Right cardiac atrium (tissue), 5 donors: ENCODE measurements around the gene EDRF1. TPM values are rescaled to one million over a fixed set of nuclear protein-coding genes. Genes with fewer than 3 reads are reported as not detected.
"Not testable (repeated sequence)": the region's sequence is repeated elsewhere in the genome, so short reads cannot be mapped to it uniquely, and the experiment has no call there.

Experiments
- ATAC-seq, 2 donors: fragments of 200-7000 bp; cut with Tn5 transposase; one replicate each; pipeline versions ENCODE4 v1.8.0 to v1.9.1; 2020; ENCODE audit warnings: moderate library complexity in 2 of 2, mild to moderate bottlenecking in 1 of 2
- DNase-seq, 3 donors: peaks; one replicate each; pipeline ENCODE4 v3.0.0-alpha.2; 2020
- H3K27ac ChIP-seq: one replicate; pipeline ENCODE4 v1.5.1; 2013; ENCODE audit warnings: mild to moderate bottlenecking, low read length, control low read depth, moderate library complexity
- H3K27me3 ChIP-seq: one replicate; pipeline ENCODE4 v1.6.1; 2013; ENCODE audit not compliant: control insufficient read depth, insufficient read depth
- H3K4me1 ChIP-seq: one replicate; pipeline ENCODE4 v1.6.1; 2013; ENCODE audit warnings: low read length; ENCODE audit not compliant: control insufficient read depth, insufficient read depth
- H3K4me3 ChIP-seq: one replicate; pipeline ENCODE4 v1.5.1; 2013; ENCODE audit warnings: low read length, control low read depth
- H3K9me3 ChIP-seq: one replicate; pipeline ENCODE4 v1.6.1; 2013; ENCODE audit warnings: low read length; ENCODE audit not compliant: control insufficient read depth
- WGBS: extraction: QIAGEN DNeasy Blood & Tissue Kit; methylation state at CpG from one replicate; pipeline ENCODE4 v1.1.7; 2013; 5-methylcytosine and 5-hydroxymethylcytosine counted together
- intact Hi-C, 4 donors: fragments of 100-400 bp; cut with DNase I; formaldehyde crosslinking; loops; one replicate each; pipeline versions ENCODE4 v1.11.0 to v1.14.0; 2022 to 2023
- polyA plus RNA-seq: library from polyadenylated mRNA; stranded (reverse); fragments of 200-250 nt; gene quantifications from one replicate; pipeline ENCODE4 v1.2.3, GENCODE V29; 2013
- total RNA-seq, 4 donors: library from RNA; stranded (reverse); fragmentation: NEBNext Ultra II Directional; extraction: Animal tissue kit (Norgen Biotek cat#: 25700); gene quantifications; one replicate each; pipeline ENCODE4 v1.2.1, GENCODE V29; 2021
- donor health status: healthy with polysubstance abuse.
- donor health status: DM: no; HTN: yes; CAD: no.
- donor health status: DM: no; HTN: no; CAD: no.
- donor health status: DM: no; HTN: yes; CAD: no; lungs with severe emphysema.
- donor health status: DM: yes; HTN: yes; CAD: no.

The EDRF1 gene
- total and polyA plus RNA-seq, 5 donors, result 10.8 to 14.7 (median 13.8) TPM

GRCh38 chr10:125708971-125709503, 10.5 kb upstream of the EDRF1 start:
- intact Hi-C loops, result no loop called here
- 75% methylated on average over 5 of the region's 5 CpGs for WGBS
- no peak overlapping the region for H3K4me3 ChIP-seq
- no peaks in the 10 kb centered on the region for H3K9me3 ChIP-seq
- no peak overlapping the region for H3K27ac ChIP-seq
- H3K4me1 ChIP-seq, result no peaks in the 10 kb centered on the region
- no peaks in the 10 kb centered on the region for H3K27me3 ChIP-seq
- DNase-seq (no peak), ATAC-seq (no peak)

GRCh38 chr10:125709553-125710474, 9.7 kb upstream of the EDRF1 start:
- intact Hi-C loops, result no loop called here
- peak; percentile 59 to 63 for ATAC-seq
- 22% methylated on average over 12 of the region's 12 CpGs for WGBS

GRCh38 chr10:125711110-125711750, 8.3 kb upstream of the EDRF1 start:
- Histone ChIP-seq H3K27ac (no peak overlapping the region), H3K4me1 (no peaks in the 10 kb centered on the region), H3K9me3 (no peaks in the 10 kb centered on the region), H3K27me3 (no peaks in the 10 kb centered on the region), H3K4me3 (no peak overlapping the region)
- DNase-seq (no peak), ATAC-seq (no peak)
- WGBS, result 90% methylated on average over 3 of the region's 3 CpGs
- intact Hi-C loops, result no loop called here

More at GRCh38 chr10:125709553-125710474, 9.7 kb upstream of the EDRF1 start:
- peak overlapping the region; percentile 48 for H3K27ac ChIP-seq
- H3K4me3 ChIP-seq, result peak overlapping the region; percentile 48
- no peaks in the 10 kb centered on the region for H3K27me3 ChIP-seq
- peak in 1 of 3 donors; percentile 51 for DNase-seq
- no peaks in the 10 kb centered on the region for H3K4me1 ChIP-seq
- no peaks in the 10 kb centered on the region for H3K9me3 ChIP-seq

- H3K4me1 ChIP-seq, H3K27me3 ChIP-seq, DNase-seq, intact Hi-C loops, ATAC-seq, H3K4me3 ChIP-seq, H3K9me3 ChIP-seq, H3K27ac ChIP-seq: not testable (repeated sequence)
- WGBS, result 97% methylated on average over 4 of the region's 4 CpGs
Observed at GRCh38 chr10:125714728-125715127, 4.8 kb upstream of the EDRF1 start.

GRCh38 chr10:125720002-125720382, 483 bp downstream of the EDRF1 start:
- no peaks in the 10 kb centered on the region for H3K27me3 ChIP-seq
- H3K27ac ChIP-seq, result no peak overlapping the region
- no peak for DNase-seq
- no peaks in the 10 kb centered on the region for H3K9me3 ChIP-seq
- under 1% methylated on average over 15 of the region's 15 CpGs for WGBS
- no peaks in the 10 kb centered on the region for H3K4me1 ChIP-seq
- peak overlapping the region; percentile 85 for H3K4me3 ChIP-seq
- intact Hi-C loops, result no loop called here
- no peak for ATAC-seq

GRCh38 chr10:125721035-125721434, 1.5 kb downstream of the EDRF1 start:
- WGBS, result 91% methylated on average over 6 of the region's 6 CpGs
- ATAC-seq (no peak), DNase-seq (no peak)
- Histone ChIP-seq H3K9me3 (no peaks in the 10 kb centered on the region), H3K27me3 (no peaks in the 10 kb centered on the region), H3K4me3 (no peak overlapping the region), H3K4me1 (no peaks in the 10 kb centered on the region), H3K27ac (no peak overlapping the region)
- intact Hi-C loops, result no loop called here

GRCh38 chr10:125722811-125723210, 3.3 kb downstream of the EDRF1 start:
- intact Hi-C loops, result loop anchor here in 1 of 4 donors (1.0 kb wide), 1 partner anchor 9 kb away; no protein-coding TSS in a partner anchor
- no peaks in the 10 kb centered on the region for H3K27me3 ChIP-seq
- no peak overlapping the region for H3K4me3 ChIP-seq
- DNase-seq (no peak), ATAC-seq (no peak)
- H3K27ac ChIP-seq, result no peak overlapping the region
- no peaks in the 10 kb centered on the region for H3K9me3 ChIP-seq
- H3K4me1 ChIP-seq, result no peaks in the 10 kb centered on the region
- WGBS, result 98% methylated on average over 1 of the region's 1 CpG

- no peak overlapping the region for H3K4me3 ChIP-seq
- 94% methylated on average over 7 of the region's 7 CpGs for WGBS
- DNase-seq, result no peak
- no peak for ATAC-seq
- intact Hi-C loops, result no loop called here
- H3K27me3 ChIP-seq, result no peaks in the 10 kb centered on the region
- no peaks in the 10 kb centered on the region for H3K9me3 ChIP-seq
- H3K27ac ChIP-seq, result no peak overlapping the region
- H3K4me1 ChIP-seq, result peaks cover 4% of the 10 kb centered on the region
Observed at GRCh38 chr10:125726914-125727313, 7.4 kb downstream of the EDRF1 start.

- 64% methylated on average over 3 of the region's 3 CpGs for WGBS
Observed at GRCh38 chr10:125727436-125727835, 7.9 kb downstream of the EDRF1 start.

GRCh38 chr10:125734148-125734547, 14.6 kb downstream of the EDRF1 start:
- intact Hi-C loops, result no loop called here
- ATAC-seq, result no peak

More at GRCh38 chr10:125727436-125727835, 7.9 kb downstream of the EDRF1 start:
- Histone ChIP-seq H3K9me3 (no peaks in the 10 kb centered on the region), H3K4me3 (no peak overlapping the region), H3K27ac (no peak overlapping the region), H3K27me3 (no peaks in the 10 kb centered on the region), H3K4me1 (peaks cover 5% of the 10 kb centered on the region)
- no peak for DNase-seq
- intact Hi-C loops, result no loop called here
- no peak for ATAC-seq

GRCh38 chr10:125734823-125735222, 15.3 kb downstream of the EDRF1 start:
- H3K27ac ChIP-seq, result no peak overlapping the region
- no peak for ATAC-seq
- H3K4me1 ChIP-seq, result peaks cover 2% of the 10 kb centered on the region
- DNase-seq, result no peak
- H3K9me3 ChIP-seq, result no peaks in the 10 kb centered on the region
- H3K4me3 ChIP-seq, result no peak overlapping the region
- no peaks in the 10 kb centered on the region for H3K27me3 ChIP-seq
- 97% methylated on average over 1 of the region's 1 CpG for whole genome bisulfite sequencing
- intact Hi-C loops, result no loop called here

More at GRCh38 chr10:125734148-125734547, 14.6 kb downstream of the EDRF1 start:
- WGBS, result 96% methylated on average over 1 of the region's 1 CpG
- H3K4me1 ChIP-seq, result peaks cover 5% of the 10 kb centered on the region
- no peak overlapping the region for H3K27ac ChIP-seq
- no peak overlapping the region for H3K4me3 ChIP-seq
- no peaks in the 10 kb centered on the region for H3K27me3 ChIP-seq
- no peaks in the 10 kb centered on the region for H3K9me3 ChIP-seq
- DNase-seq, result no peak
